Liver (tissue), 9 donors: ENCODE data around the gene NECTIN4. TPM values are rescaled to one million over a fixed set of nuclear protein-coding genes. Genes with fewer than 3 reads are reported as not detected.

Experiments used
- DNase-seq: peaks from one replicate; pipeline ENCODE4 v3.0.0-alpha.2; 2017; ENCODE audit warnings: low spot score
- H3K27ac ChIP-seq, 2 donors: one replicate each; pipeline ENCODE4 v1.7.0; 2013; ENCODE audit warnings: inconsistent platforms in 2 of 2, low read length in 2 of 2, control low read depth in 1 of 2, low read depth in 1 of 2, mild to moderate bottlenecking in 1 of 2
- H3K27me3 ChIP-seq, 4 donors: one replicate each; pipeline versions ENCODE4 v1.6.1 to v1.7.0; 2013; ENCODE audit warnings: low read length in 3 of 4, inconsistent platforms in 1 of 4, mild to moderate bottlenecking in 1 of 4, moderate library complexity in 1 of 4; ENCODE audit not compliant: control insufficient read depth in 4 of 4, insufficient read depth in 4 of 4
- H3K36me3 ChIP-seq, 4 donors: one replicate each; pipeline versions ENCODE4 v1.6.1 to v1.7.0; 2013; ENCODE audit warnings: low read length in 3 of 4, mild to moderate bottlenecking in 3 of 4, low read depth in 1 of 4, moderate library complexity in 1 of 4; ENCODE audit not compliant: control insufficient read depth in 4 of 4, insufficient read depth in 3 of 4
- H3K4me1 ChIP-seq, 4 donors: one replicate each; pipeline versions ENCODE4 v1.6.1 to v1.7.0; 2013; ENCODE audit warnings: low read length in 3 of 4, mild to moderate bottlenecking in 3 of 4, moderate library complexity in 1 of 4; ENCODE audit not compliant: control insufficient read depth in 4 of 4, insufficient read depth in 4 of 4
- H3K4me3 ChIP-seq, 3 donors: one replicate each; pipeline versions ENCODE4 v1.6.1 to v1.7.0; 2013; ENCODE audit warnings: low read length in 3 of 3, control low read depth in 1 of 3, low read depth in 1 of 3, mild to moderate bottlenecking in 1 of 3
- H3K9ac ChIP-seq, 2 donors: one replicate each; pipeline ENCODE4 v1.7.0; 2013; ENCODE audit warnings: low read length in 2 of 2, mild to moderate bottlenecking in 2 of 2, moderate library complexity in 2 of 2, control low read depth in 1 of 2, low read depth in 1 of 2
- H3K9me3 ChIP-seq, 4 donors: one replicate each; pipeline versions ENCODE4 v1.6.1 to v1.7.0; 2013; ENCODE audit warnings: low read length in 3 of 4; ENCODE audit not compliant: control insufficient read depth in 4 of 4
- CTCF ChIP-seq: fragments of 150-350 bp; IDR thresholded peaks from 2 replicates; pipeline ENCODE4 v1.5.1; 2017; ENCODE audit warnings: improper control_type of control experiment, low read depth, low read length; ENCODE audit not compliant: missing input control
- EGR1 ChIP-seq, 2 donors: IDR thresholded peaks; 2 replicates each; pipeline ENCODE4 v1.6.1; 2016 to 2018; ENCODE audit warnings: antibody characterized with exemption in 2 of 2, low read depth in 2 of 2
- FOXA1 ChIP-seq: IDR thresholded peaks from 2 replicates; pipeline ENCODE4 v1.6.1; 2016; ENCODE audit warnings: antibody characterized with exemption
- FOXA2 ChIP-seq: IDR thresholded peaks from 2 replicates; pipeline ENCODE4 v1.6.1; 2016; ENCODE audit warnings: antibody characterized with exemption
- GABPA ChIP-seq, 2 donors: IDR thresholded peaks in 1 of 2; conservative IDR thresholded peaks in 1 of 2; 2 replicates each; pipeline ENCODE4 v1.6.1; 2016; ENCODE audit warnings: antibody characterized with exemption in 2 of 2, mild to moderate bottlenecking in 1 of 2, moderate library complexity in 1 of 2
- HNF4A ChIP-seq, 2 donors: conservative IDR thresholded peaks; 2 replicates each; pipeline ENCODE4 v1.6.1; 2016; ENCODE audit warnings: antibody characterized with exemption in 2 of 2, mild to moderate bottlenecking in 2 of 2
- HNF4G ChIP-seq: IDR thresholded peaks from 2 replicates; pipeline ENCODE4 v1.6.1; 2016; ENCODE audit warnings: antibody characterized with exemption
- JUND ChIP-seq, 2 donors: IDR thresholded peaks; 2 replicates each; pipeline ENCODE4 v1.6.1; 2016; ENCODE audit warnings: antibody characterized with exemption in 2 of 2
- MAX ChIP-seq: IDR thresholded peaks from 2 replicates; pipeline ENCODE4 v1.6.1; 2016; ENCODE audit warnings: antibody characterized with exemption
- NR2F2 ChIP-seq: IDR thresholded peaks from 2 replicates; pipeline ENCODE4 v1.6.1; 2016; ENCODE audit warnings: antibody characterized with exemption
- RAD21 ChIP-seq, 2 donors: IDR thresholded peaks; 2 replicates each; pipeline ENCODE4 v1.6.1; 2016; ENCODE audit warnings: antibody characterized with exemption in 2 of 2, mild to moderate bottlenecking in 2 of 2
- REST ChIP-seq: IDR thresholded peaks from 2 replicates; pipeline ENCODE4 v1.6.1; 2016; ENCODE audit warnings: antibody characterized with exemption, mild to moderate bottlenecking
- RXRA ChIP-seq, 2 donors: IDR thresholded peaks; 2 replicates each; pipeline ENCODE4 v1.6.1; 2017 to 2018; ENCODE audit warnings: antibody characterized with exemption in 2 of 2, mild to moderate bottlenecking in 1 of 2
- SP1 ChIP-seq: IDR thresholded peaks from 2 replicates; pipeline ENCODE4 v1.6.1; 2018; ENCODE audit warnings: antibody characterized with exemption, mild to moderate bottlenecking
- TAF1 ChIP-seq: conservative IDR thresholded peaks from 2 replicates; pipeline ENCODE4 v1.6.1; 2016; ENCODE audit warnings: antibody characterized with exemption, mild to moderate bottlenecking
- YY1 ChIP-seq: IDR thresholded peaks from 2 replicates; pipeline ENCODE4 v1.6.1; 2016; ENCODE audit warnings: antibody characterized with exemption, mild to moderate bottlenecking
- ZBTB33 ChIP-seq: IDR thresholded peaks from 2 replicates; pipeline ENCODE4 v1.6.1; 2016; ENCODE audit warnings: antibody characterized with exemption
- WGBS: extraction: QIAGEN DNeasy Blood & Tissue Kit; methylation state at CpG from one replicate; pipeline ENCODE4 v1.1.7; 2013; 5-methylcytosine and 5-hydroxymethylcytosine counted together
- polyA plus RNA-seq, 2 donors: library from polyadenylated mRNA; stranded (reverse) in 1 of 2; unstranded in 1 of 2; fragments of 200-250 nt in 1 of 2; fragments of >200 nt in 1 of 2; fragmentation: Nextera tagmentation in 1 of 2; extraction: Ambion mirVana in 1 of 2; gene quantifications; one replicate each; pipeline versions ENCODE4 v1.2.1 to v1.2.3, GENCODE V29; 2013 to 2015
- total RNA-seq, 2 donors: library from RNA; depleted of rRNA; stranded (reverse); fragments of >200 nt; gene quantifications; one replicate each; pipeline ENCODE4 v1.2.3, GENCODE V29; 2014
- TF ChIP-seq, protein P1 (sequence below): IDR thresholded peaks from 2 replicates; pipeline ENCODE4 v1.6.1; 2016; ENCODE audit warnings: antibody characterized with exemption
- donor health status: healthy.
- donor health status: healthy.
- donor health status: healthy.
- donor health status: healthy.
- donor health status: healthy.

The NECTIN4 gene
- total and polyA plus RNA-seq, 4 donors: 0.01 TPM; not detected in 3

DNA sequence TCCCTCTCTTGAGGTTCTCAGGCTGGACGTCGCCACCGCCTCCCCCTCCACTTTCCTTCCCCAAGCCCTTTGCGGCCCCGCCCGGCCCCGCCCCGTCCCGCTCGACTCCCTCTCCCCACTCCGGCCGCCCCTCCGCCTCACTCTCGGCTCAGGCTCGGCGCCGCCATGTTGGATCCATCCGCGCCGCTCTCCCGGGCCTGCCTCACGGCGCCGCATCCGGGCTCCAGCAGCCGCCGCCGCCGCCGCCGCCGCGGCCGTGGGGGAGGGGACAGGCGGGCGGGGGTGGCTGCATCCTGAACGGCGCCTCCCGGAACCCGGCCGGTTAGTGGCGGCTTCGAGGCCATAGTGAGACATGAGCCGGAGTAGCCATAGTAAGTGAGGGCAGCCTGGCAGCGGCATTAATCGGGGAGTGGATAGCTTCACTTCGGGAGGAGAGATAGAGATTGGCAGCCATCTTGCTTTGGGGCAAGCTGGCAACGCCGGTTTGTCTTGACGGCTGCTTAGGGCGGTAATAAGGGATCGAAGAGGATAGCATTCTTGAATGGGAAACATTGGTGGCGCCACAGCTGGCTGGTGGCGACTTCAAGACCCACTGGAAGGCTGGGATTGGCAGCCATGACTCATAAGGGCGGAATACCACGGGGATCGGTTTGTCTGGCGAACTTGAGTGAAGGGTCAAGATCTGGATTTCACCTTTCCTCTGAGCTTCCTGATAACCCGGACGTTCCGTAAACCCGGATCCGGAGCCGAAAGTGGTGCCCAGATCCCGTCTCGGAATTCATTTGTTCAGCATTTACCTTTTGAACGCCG is 43.3 kb upstream of the NECTIN4 start, which contains the start of gene DEDD:
DEDD (minus strand) TSS at position 258 of the 810 bp plus-strand sequence. CDS start 8,205 bp downstream, outside the sequence.
- Histone ChIP-seq H3K9me3 (no peaks in the 10 kb centered on the region), H3K36me3 (peaks cover 0 to 16% (median 11%) of the 10 kb centered on the region in 4 donors), H3K4me3 (peak within 1 kb of the TSS; percentile 72 to 92 (median 88)), H3K4me1 (peaks cover 0 to 21% (median 16%) of the 10 kb centered on the region in 4 donors), H3K27ac (peak within 1 kb of the TSS; percentile 92 to 99), H3K27me3 (no peaks in the 10 kb centered on the region), H3K9ac (peak within 1 kb of the TSS; percentile 48 to 89)
- no peak for TF ChIP-seq CTCF
- TF ChIP-seq RXRA (IDR thresholded peaks at IDR 0.05): peak; percentile 68 to 76
- TF ChIP-seq NR2F2: peak; percentile 97
- peak; percentile 87 to 95 for TF ChIP-seq JUND (IDR thresholded peaks at IDR 0.05)
- no peak for TF ChIP-seq REST
- TF ChIP-seq YY1: peak; percentile 100
- TF ChIP-seq MAX: peak; percentile 82
- TF ChIP-seq, protein P1, sequence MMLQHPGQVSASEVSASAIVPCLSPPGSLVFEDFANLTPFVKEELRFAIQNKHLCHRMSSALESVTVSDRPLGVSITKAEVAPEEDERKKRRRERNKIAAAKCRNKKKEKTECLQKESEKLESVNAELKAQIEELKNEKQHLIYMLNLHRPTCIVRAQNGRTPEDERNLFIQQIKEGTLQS: peak; percentile 80
- TF ChIP-seq SP1: peak; percentile 54
- TF ChIP-seq HNF4G: no peak
- TF ChIP-seq HNF4A (conservative IDR thresholded peaks at IDR 0.05): no peak
- peak; percentile 54 to 71 for TF ChIP-seq EGR1 (IDR thresholded peaks at IDR 0.05; ENCODE audit: low read depth in 2 of 2)
- no peak for TF ChIP-seq FOXA1
- peak; percentile 34 for TF ChIP-seq ZBTB33
- TF ChIP-seq GABPA (IDR thresholded peaks at IDR 0.05 in 1 of 2, conservative IDR thresholded peaks at IDR 0.05 in 1 of 2): peak; percentile 44 to 76
- peak in 1 of 2 donors; percentile 19 for TF ChIP-seq RAD21 (IDR thresholded peaks at IDR 0.05)
- no peak for TF ChIP-seq FOXA2
- TF ChIP-seq TAF1: peak; percentile 72
- WGBS: 1% methylated on average over 68 of the region's 68 CpGs
- DNase-seq: peak; percentile 85
